OCI-LY7 (cell line): ENCODE measurements around the gene SERP2. TPM values are rescaled to one million over a fixed set of nuclear protein-coding genes. Genes with fewer than 3 reads are reported as not detected.

Source experiments
- BruUV-seq: library from RNA; stranded (reverse); fragments of 400-500 nt; replicated peaks from 2 replicates; lab custom pipeline; 2021; lab: Mats Ljungman, UMichigan
- CTCF ChIA-PET: fragments of 300-600 bp; sonication (Branson Sonifier 250); formaldehyde crosslinking; loops from one replicate; lab custom pipeline; 2022; ENCODE audit warnings: antibody characterized with exemption; ENCODE audit not compliant: unreplicated experiment; lab: Charles Lee
- POLR2A ChIA-PET: fragments of 300-600 bp; sonication (Branson Sonifier 250); formaldehyde crosslinking; loops from one replicate; lab custom pipeline; 2022; ENCODE audit warnings: antibody characterized with exemption; lab: Charles Lee
- DNase-seq: peaks from one replicate; pipeline ENCODE4 v3.0.0-alpha.2; 2015; ENCODE audit warnings: low spot score
- H2AFZ ChIP-seq: fragments of 200-600 bp; sonication (generic), shearing (Covaris generic); 2 replicates; pipeline ENCODE4 v1.6.1; 2014; ENCODE audit warnings: mild to moderate bottlenecking, antibody characterized with exemption, low read length, moderate library complexity
- H3K27ac ChIP-seq: fragments of 200-600 bp; sonication (generic); 2 replicates; pipeline ENCODE4 v1.5.1; 2014; ENCODE audit warnings: mixed run types, low read depth, mild to moderate bottlenecking, moderate library complexity, low read length, inconsistent platforms; ENCODE audit not compliant: poor library complexity, severe bottlenecking
- H3K36me3 ChIP-seq: fragments of 200-600 bp; sonication (generic); 2 replicates; pipeline ENCODE4 v1.6.1; 2014; ENCODE audit warnings: mild to moderate bottlenecking, antibody characterized with exemption, low read length, moderate library complexity, mixed read lengths; ENCODE audit not compliant: insufficient read depth
- H3K4me1 ChIP-seq: fragments of 200-600 bp; sonication (generic); 2 replicates; pipeline ENCODE4 v1.5.1; 2014; ENCODE audit warnings: mild to moderate bottlenecking, low read length; ENCODE audit not compliant: insufficient read depth, poor library complexity, severe bottlenecking
- H3K4me2 ChIP-seq: fragments of 200-600 bp; sonication (generic); 2 replicates; pipeline ENCODE4 v1.6.1; 2014; ENCODE audit warnings: mild to moderate bottlenecking, low read length
- H3K4me3 ChIP-seq: fragments of 200-600 bp; sonication (generic); 2 replicates; pipeline ENCODE4 v1.5.1; 2014; ENCODE audit warnings: mild to moderate bottlenecking, low read depth, low read length; ENCODE audit not compliant: poor library complexity, severe bottlenecking
- H3K79me2 ChIP-seq: fragments of 200-600 bp; sonication (generic); 2 replicates; pipeline ENCODE4 v1.6.1; 2016; ENCODE audit warnings: low read depth, mild to moderate bottlenecking, low read length, moderate library complexity, mixed read lengths; ENCODE audit not compliant: insufficient read depth
- H3K9me2 ChIP-seq: fragments of 200-600 bp; sonication (generic); 2 replicates; pipeline ENCODE4 v1.6.1; 2016; ENCODE audit warnings: mild to moderate bottlenecking, low read length, mixed read lengths; ENCODE audit not compliant: insufficient read depth
- H3K9me3 ChIP-seq: fragments of 200-600 bp; sonication (generic); 2 replicates; pipeline ENCODE4 v1.6.1; 2014; ENCODE audit warnings: mild to moderate bottlenecking, mixed run types, low read length, mixed read lengths
- H4K20me1 ChIP-seq: fragments of 200-600 bp; sonication (generic); 2 replicates; pipeline ENCODE4 v1.6.1; 2014; ENCODE audit warnings: mild to moderate bottlenecking, antibody characterized with exemption, low read length, moderate library complexity, mixed read lengths; ENCODE audit not compliant: insufficient read depth
- EZH2phosphoT487 ChIP-seq: fragments of 200-600 bp; sonication (generic); IDR thresholded peaks from 2 replicates; pipeline ENCODE4 v1.6.1; 2018; ENCODE audit warnings: low read depth, borderline replicate concordance, mild to moderate bottlenecking, mixed run types, antibody characterized with exemption, low read length, moderate library complexity, mixed read lengths
- intact Hi-C: fragments of 100-400 bp; cut with micrococcal nuclease; formaldehyde crosslinking; loops from one replicate; pipeline ENCODE4 v1.10.0; 2022; ENCODE audit not compliant: unreplicated experiment
- total RNA-seq, 2 experiments: library from RNA; depleted of rRNA in 1 of 2; stranded (reverse); fragments of >200 nt in 1 of 2; shearing (Covaris generic) in 1 of 2; gene quantifications; 2 replicates each; pipeline ENCODE4 v1.2.3, GENCODE V29; 2014 to 2022
- TF ChIP-seq, protein P1 (sequence below): fragments of 200-600 bp; sonication (generic); conservative IDR thresholded peaks from 2 replicates; pipeline ENCODE4 v1.5.1; 2014; ENCODE audit warnings: mild to moderate bottlenecking, antibody characterized with exemption, low read length, moderate library complexity, mixed read lengths

Gene SERP2
- total RNA-seq, 2 experiments from 2014 or later: not detected

DNA sequence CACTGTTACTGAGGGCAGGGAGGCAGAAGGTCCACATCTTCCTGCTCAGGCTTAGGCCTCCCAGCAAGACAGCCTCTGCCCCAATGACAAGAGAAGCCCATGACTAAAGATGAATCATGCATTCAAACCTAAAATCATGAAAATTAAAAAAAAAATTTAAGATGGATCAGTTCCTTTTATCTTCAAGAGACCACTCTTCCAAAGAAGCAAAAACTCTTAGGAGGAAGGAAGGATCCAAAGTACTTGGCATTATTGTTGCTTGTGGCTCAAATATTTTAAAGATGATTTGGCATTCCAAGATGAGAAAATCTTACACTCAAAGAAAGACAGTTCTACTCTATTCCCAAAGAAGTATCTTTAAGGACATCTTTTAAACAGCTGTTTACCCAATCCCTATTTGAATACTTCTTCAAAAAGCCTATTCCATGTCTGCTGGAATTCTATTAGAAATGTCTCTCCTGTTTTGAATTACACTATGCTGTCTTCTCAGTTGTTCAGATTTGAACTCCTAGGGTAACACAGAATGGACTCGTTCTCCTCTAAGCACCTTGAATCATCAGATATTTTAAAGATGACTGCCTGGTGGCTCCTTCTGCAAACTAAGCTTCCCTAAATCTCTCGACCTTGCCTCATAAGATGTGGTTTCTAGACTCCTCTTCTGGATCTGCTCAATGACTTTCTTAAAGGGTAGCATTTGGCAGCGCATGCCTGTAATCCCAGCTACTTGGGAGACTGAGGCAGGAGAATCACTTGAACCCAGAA is 7.0 kb downstream of the SERP2 start:
- no peak overlapping the region for H3K27ac ChIP-seq
- no peak for DNase-seq
- H4K20me1 ChIP-seq: no peaks in the 10 kb centered on the region
- no peaks in the 10 kb centered on the region for H3K79me2 ChIP-seq
- no peaks in the 10 kb centered on the region for H3K4me1 ChIP-seq
- H2AFZ ChIP-seq: no peak overlapping the region
- no peak overlapping the region for H3K4me3 ChIP-seq
- TF ChIP-seq, protein P1, sequence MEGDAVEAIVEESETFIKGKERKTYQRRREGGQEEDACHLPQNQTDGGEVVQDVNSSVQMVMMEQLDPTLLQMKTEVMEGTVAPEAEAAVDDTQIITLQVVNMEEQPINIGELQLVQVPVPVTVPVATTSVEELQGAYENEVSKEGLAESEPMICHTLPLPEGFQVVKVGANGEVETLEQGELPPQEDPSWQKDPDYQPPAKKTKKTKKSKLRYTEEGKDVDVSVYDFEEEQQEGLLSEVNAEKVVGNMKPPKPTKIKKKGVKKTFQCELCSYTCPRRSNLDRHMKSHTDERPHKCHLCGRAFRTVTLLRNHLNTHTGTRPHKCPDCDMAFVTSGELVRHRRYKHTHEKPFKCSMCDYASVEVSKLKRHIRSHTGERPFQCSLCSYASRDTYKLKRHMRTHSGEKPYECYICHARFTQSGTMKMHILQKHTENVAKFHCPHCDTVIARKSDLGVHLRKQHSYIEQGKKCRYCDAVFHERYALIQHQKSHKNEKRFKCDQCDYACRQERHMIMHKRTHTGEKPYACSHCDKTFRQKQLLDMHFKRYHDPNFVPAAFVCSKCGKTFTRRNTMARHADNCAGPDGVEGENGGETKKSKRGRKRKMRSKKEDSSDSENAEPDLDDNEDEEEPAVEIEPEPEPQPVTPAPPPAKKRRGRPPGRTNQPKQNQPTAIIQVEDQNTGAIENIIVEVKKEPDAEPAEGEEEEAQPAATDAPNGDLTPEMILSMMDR: no peak
- no peak for TF ChIP-seq EZH2phosphoT487
- H3K9me3 ChIP-seq: no peaks in the 10 kb centered on the region
- H3K36me3 ChIP-seq: no peaks in the 10 kb centered on the region
- intact Hi-C loops: no loop called here
- ChIA-PET CTCF (no interaction called here), POLR2A (no interaction called here)
- no peaks in the 10 kb centered on the region for H3K9me2 ChIP-seq
- no TSS peak for BruUV-seq
- no peak overlapping the region for H3K4me2 ChIP-seq

DNA sequence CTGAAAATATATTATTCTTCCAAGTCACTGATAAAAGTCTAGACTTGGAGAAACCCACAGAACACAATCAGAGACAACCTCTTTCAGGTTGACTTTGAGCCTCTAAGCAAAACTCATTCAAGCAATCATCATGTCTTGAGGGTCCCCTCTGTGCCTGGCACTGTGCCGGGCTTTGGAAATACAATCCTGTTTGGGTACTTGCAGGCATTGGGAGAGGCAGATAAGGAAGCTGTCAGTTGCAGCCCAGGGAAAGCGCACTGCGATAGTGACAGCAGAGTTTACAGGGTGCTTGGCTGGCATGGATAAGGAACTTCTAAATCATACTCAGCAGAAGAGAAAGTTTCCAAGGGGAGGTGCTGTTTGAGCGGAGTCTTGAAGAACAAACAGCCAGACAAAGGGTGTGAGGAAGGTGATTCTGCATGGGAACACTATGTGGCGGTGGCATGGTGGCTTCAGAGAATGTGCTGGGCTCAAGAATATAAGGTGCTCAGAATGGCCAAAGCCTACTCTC is 9.1 kb downstream of the SERP2 start:
- no peak overlapping the region for H3K27ac ChIP-seq
- ChIA-PET POLR2A (no interaction called here), CTCF (no interaction called here)
- H4K20me1 ChIP-seq: no peaks in the 10 kb centered on the region
- H3K79me2 ChIP-seq: no peaks in the 10 kb centered on the region
- no TSS peak for BruUV-seq
- H3K4me3 ChIP-seq: no peak overlapping the region
- H2AFZ ChIP-seq: no peak overlapping the region
- no peak overlapping the region for H3K4me2 ChIP-seq
- H3K4me1 ChIP-seq: no peaks in the 10 kb centered on the region
- no peaks in the 10 kb centered on the region for H3K9me3 ChIP-seq
- no peaks in the 10 kb centered on the region for H3K9me2 ChIP-seq
- no peaks in the 10 kb centered on the region for H3K36me3 ChIP-seq
- no peak for DNase-seq
- intact Hi-C loops: no loop called here
- no peak for TF ChIP-seq EZH2phosphoT487

DNA sequence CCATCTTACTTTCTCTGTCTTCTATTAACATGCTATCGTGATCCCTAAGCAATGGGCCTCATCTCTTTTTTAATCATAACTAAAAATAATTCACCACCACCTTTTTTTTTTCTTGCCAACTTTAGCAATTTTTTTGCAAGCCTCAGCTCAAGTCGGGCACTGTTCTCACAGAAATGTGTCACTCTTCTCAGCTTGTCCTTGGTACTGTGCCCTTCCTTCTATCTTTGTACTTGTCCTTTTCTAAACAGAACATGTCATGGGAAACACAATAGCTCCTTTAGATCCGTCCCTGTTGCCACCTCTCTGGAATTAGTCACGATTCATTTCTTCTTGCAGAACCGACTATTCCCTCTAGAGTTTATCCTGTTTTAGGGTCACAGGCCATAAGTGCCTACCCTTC is 10.3 kb downstream of the SERP2 start:
- POLR2A ChIA-PET: interaction anchor here (0.7 to 0.8 kb wide), 2 partner anchors 12 to 55 kb away, joined by 3 read pairs; no protein-coding TSS in a partner anchor
- Histone ChIP-seq H2AFZ (no peak overlapping the region), H4K20me1 (no peaks in the 10 kb centered on the region), H3K9me3 (no peaks in the 10 kb centered on the region), H3K36me3 (no peaks in the 10 kb centered on the region), H3K79me2 (no peaks in the 10 kb centered on the region), H3K4me3 (no peak overlapping the region), H3K27ac (no peak overlapping the region), H3K4me2 (no peak overlapping the region), H3K9me2 (no peaks in the 10 kb centered on the region), H3K4me1 (no peaks in the 10 kb centered on the region)
- intact Hi-C loops: no loop called here
- CTCF ChIA-PET: no interaction called here
- BruUV-seq: no TSS peak
- no peak for DNase-seq
- TF ChIP-seq, protein P1: no peak
